Activated T-cell treated with anti-CD3 and anti-CD28 coated beads, Interleukin-2, amount 50 U/mL, for 4 hours (primary cell): ENCODE measurements around the gene HNRNPC. TPM values are rescaled to one million over a fixed set of nuclear protein-coding genes. Genes with fewer than 3 reads are reported as not detected.
A peak's percentile ranks its signal among the peaks of the same experiment; 100 is the strongest.
"Not testable (repeated sequence)": the region's sequence is repeated elsewhere in the genome, so short reads cannot be mapped to it uniquely, and the experiment has no call there.

ENCODE experiments used
- ATAC-seq, 2 donors: fragments of 200-7000 bp; cut with Tn5 transposase; one replicate each; pipeline ENCODE4 v1.10.0; 2021
- DNase-seq: peaks from one replicate; pipeline ENCODE4 v3.0.0-alpha.2; 2020
- H3K27me3 Mint-ChIP-seq: one replicate; pipeline ENCODE4 v1.8.0; 2021; ENCODE audit warnings: low read depth, mixed read lengths
- H3K36me3 Mint-ChIP-seq: one replicate; pipeline ENCODE4 v1.8.0; 2022; ENCODE audit warnings: mixed read lengths; ENCODE audit not compliant: insufficient read depth
- H3K4me1 Mint-ChIP-seq: one replicate; pipeline ENCODE4 v1.8.0; 2021; ENCODE audit warnings: low read depth, mixed read lengths
- H3K4me3 Mint-ChIP-seq: one replicate; pipeline ENCODE4 v1.8.0; 2021; ENCODE audit warnings: mild to moderate bottlenecking, moderate library complexity, mixed read lengths
- H3K9me3 Mint-ChIP-seq: one replicate; pipeline ENCODE4 v1.8.0; 2021; ENCODE audit warnings: mixed read lengths
- total RNA-seq, 3 donors: library from RNA; stranded (reverse); gene quantifications; one replicate each; pipeline ENCODE4 v1.2.1, GENCODE V29; 2021

HNRNPC gene
- total RNA-seq, 3 donors from 2014 or later, result 1,181 to 1,256 (median 1,185) TPM

- Mint-ChIP-seq H3K27me3 (no peaks in the 10 kb centered on the region), H3K4me1 (peaks cover 13% of the 10 kb centered on the region), H3K4me3 (peak overlapping the region; percentile 68), H3K36me3 (no peaks in the 10 kb centered on the region), H3K9me3 (no peaks in the 10 kb centered on the region)
- no peak for DNase-seq
- ATAC-seq, result no peak
These were observed 77.9 kb downstream of the HNRNPC start for GRCh38 chr14:21191261-21191808.

- Mint-ChIP-seq H3K4me1 (no peaks in the 10 kb centered on the region), H3K27me3 (peaks cover 6% of the 10 kb centered on the region), H3K9me3 (peaks cover 12% of the 10 kb centered on the region), H3K36me3 (peaks cover 2% of the 10 kb centered on the region), H3K4me3 (no peak overlapping the region)
- no peak for ATAC-seq
- no peak for DNase-seq
These were observed 83.8 kb downstream of the HNRNPC start for GRCh38 chr14:21185491-21185890.

- Mint-ChIP-seq H3K27me3 (peaks cover 6% of the 10 kb centered on the region), H3K4me3 (no peak overlapping the region), H3K4me1 (no peaks in the 10 kb centered on the region), H3K36me3 (peaks cover 2% of the 10 kb centered on the region), H3K9me3 (peaks cover 12% of the 10 kb centered on the region)
- DNase-seq (no peak), ATAC-seq (no peak)
These were observed 85.0 kb downstream of the HNRNPC start for GRCh38 chr14:21184254-21184653.

GRCh38 chr14:21182166-21182565, 87.1 kb downstream of the HNRNPC start:
- peaks cover 1% of the 10 kb centered on the region for H3K4me1 Mint-ChIP-seq
- DNase-seq (no peak), ATAC-seq (no peak)
- H3K36me3 Mint-ChIP-seq, result peaks cover 2% of the 10 kb centered on the region
- peaks cover 12% of the 10 kb centered on the region for H3K9me3 Mint-ChIP-seq
- H3K4me3 Mint-ChIP-seq, result no peak overlapping the region
- H3K27me3 Mint-ChIP-seq, result peaks cover 6% of the 10 kb centered on the region

GRCh38 chr14:21171128-21171527, 98.1 kb downstream of the HNRNPC start:
- no peaks in the 10 kb centered on the region for H3K4me1 Mint-ChIP-seq
- H3K4me3 Mint-ChIP-seq, result no peak overlapping the region
- H3K36me3 Mint-ChIP-seq, result no peaks in the 10 kb centered on the region
- ATAC-seq, result no peak
- H3K27me3 Mint-ChIP-seq, result peaks cover 27% of the 10 kb centered on the region
- peaks cover 6% of the 10 kb centered on the region for H3K9me3 Mint-ChIP-seq
- no peak for DNase-seq

GRCh38 chr14:21169573-21169972, 99.7 kb downstream of the HNRNPC start:
- H3K4me3 Mint-ChIP-seq, result no peak overlapping the region
- ATAC-seq (no peak), DNase-seq (no peak)
- H3K27me3 Mint-ChIP-seq, result peaks cover 30% of the 10 kb centered on the region
- H3K36me3 Mint-ChIP-seq, result no peaks in the 10 kb centered on the region
- peaks cover 6% of the 10 kb centered on the region for H3K9me3 Mint-ChIP-seq
- no peaks in the 10 kb centered on the region for H3K4me1 Mint-ChIP-seq

- DNase-seq (no peak), ATAC-seq (no peak)
- Mint-ChIP-seq H3K4me3 (no peak overlapping the region), H3K9me3 (peaks cover 3% of the 10 kb centered on the region), H3K4me1 (no peaks in the 10 kb centered on the region), H3K27me3 (peaks cover 28% of the 10 kb centered on the region), H3K36me3 (no peaks in the 10 kb centered on the region)
These were observed 101.2 kb downstream of the HNRNPC start for GRCh38 chr14:21168055-21168454.

GRCh38 chr14:21165670-21166069, 103.6 kb downstream of the HNRNPC start:
- DNase-seq, H3K36me3 Mint-ChIP-seq, ATAC-seq, H3K9me3 Mint-ChIP-seq, H3K4me1 Mint-ChIP-seq, H3K4me3 Mint-ChIP-seq: not testable (repeated sequence)
- peaks cover 35% of the 10 kb centered on the region for H3K27me3 Mint-ChIP-seq

GRCh38 chr14:21165002-21165605, 104.1 kb downstream of the HNRNPC start:
- ATAC-seq, H3K4me1 Mint-ChIP-seq, DNase-seq, H3K9me3 Mint-ChIP-seq, H3K4me3 Mint-ChIP-seq, H3K36me3 Mint-ChIP-seq: not testable (repeated sequence)
- H3K27me3 Mint-ChIP-seq, result peaks cover 31% of the 10 kb centered on the region

GRCh38 chr14:21163871-21164291, 105.4 kb downstream of the HNRNPC start:
- Mint-ChIP-seq H3K27me3 (peaks cover 23% of the 10 kb centered on the region), H3K36me3 (no peaks in the 10 kb centered on the region), H3K4me3 (no peak overlapping the region), H3K9me3 (no peaks in the 10 kb centered on the region), H3K4me1 (no peaks in the 10 kb centered on the region)
- ATAC-seq, result no peak
- DNase-seq, result no peak

GRCh38 chr14:21162081-21162480, 107.2 kb downstream of the HNRNPC start:
- Mint-ChIP-seq H3K9me3 (no peaks in the 10 kb centered on the region), H3K4me3 (no peak overlapping the region), H3K27me3 (peaks cover 31% of the 10 kb centered on the region), H3K36me3 (no peaks in the 10 kb centered on the region), H3K4me1 (no peaks in the 10 kb centered on the region)
- ATAC-seq (no peak), DNase-seq (no peak)

GRCh38 chr14:21160061-21160610, 109.1 kb downstream of the HNRNPC start:
- DNase-seq (no peak), ATAC-seq (no peak)
- no peaks in the 10 kb centered on the region for H3K36me3 Mint-ChIP-seq
- H3K9me3 Mint-ChIP-seq, result no peaks in the 10 kb centered on the region
- H3K27me3 Mint-ChIP-seq, result peaks cover 24% of the 10 kb centered on the region
- H3K4me3 Mint-ChIP-seq, result no peak overlapping the region
- no peaks in the 10 kb centered on the region for H3K4me1 Mint-ChIP-seq

Other genes starting within 250 kb of the HNRNPC start
- gene NDRG2, start 244.4 kb downstream of the HNRNPC start, total RNA-seq, result 1 to 10 TPM; 2.8 to 5.3 (median 3.5) TPM
- gene TPPP2, start 239.2 kb downstream of the HNRNPC start, total RNA-seq, result not detected
- not detected for gene RNASE13, start 234.6 kb downstream of the HNRNPC start, total RNA-seq
- gene RNASE7, start 227.1 kb downstream of the HNRNPC start, total RNA-seq, result not detected
- not detected for gene RNASE8, start 211.6 kb downstream of the HNRNPC start, total RNA-seq
- under 1 TPM; 0.11 to 0.35 (median 0.23) TPM for gene ARHGEF40, start 199.1 kb downstream of the HNRNPC start, total RNA-seq
- gene ZNF219, start 170.8 kb downstream of the HNRNPC start, total RNA-seq, result 1 to 10 TPM; 5.5 to 7.0 (median 6.5) TPM
- gene TMEM253, start 168.4 kb downstream of the HNRNPC start, total RNA-seq, result not detected
- not detected for gene OR5AU1, start 113.4 kb downstream of the HNRNPC start, total RNA-seq
- under 1 TPM in 2 of 3 donors, not detected in 1; 0.08 to 0.35 TPM for gene RPGRIP1, start 10.6 kb upstream of the HNRNPC start, total RNA-seq
- 100 to 1,000 TPM; 166 to 187 (median 173) TPM for gene SUPT16H, start 114.6 kb upstream of the HNRNPC start, total RNA-seq
- gene CHD8, start 186.7 kb upstream of the HNRNPC start, total RNA-seq, result 10 to 100 TPM; 82.1 to 84.1 (median 84.1) TPM
- 10 to 100 TPM; 25.4 to 30.3 (median 25.9) TPM for gene RAB2B, start 207.5 kb upstream of the HNRNPC start, total RNA-seq
- 10 to 100 TPM; 76.8 to 97.1 (median 92.6) TPM for gene TOX4, start 207.8 kb upstream of the HNRNPC start, total RNA-seq
- gene METTL3, start 241.9 kb upstream of the HNRNPC start, total RNA-seq, result 10 to 100 TPM; 45.0 to 47.7 (median 45.0) TPM